Dendritic cell treated with granulocyte-macrophage colony-stimulating factor and Interleukin-4, amounts not matched to agents 40 ng/mL and 50 ng/mL, for 4 days (primary cell): ENCODE measurements around the gene TMX4.
A peak's percentile ranks its signal among the peaks of the same experiment; 100 is the strongest.
"Not testable (repeated sequence)": the region's sequence is repeated elsewhere in the genome, so short reads cannot be mapped to it uniquely, and the experiment has no call there.

Experiments
- H3K27ac Mint-ChIP-seq: one replicate; pipeline ENCODE4 v1.8.0; 2022; ENCODE audit warnings: mild to moderate bottlenecking, mixed read lengths
- H3K27me3 Mint-ChIP-seq: one replicate; pipeline ENCODE4 v1.8.0; 2022; ENCODE audit warnings: mild to moderate bottlenecking, mixed read lengths
- H3K36me3 Mint-ChIP-seq: one replicate; pipeline ENCODE4 v1.8.0; 2022; ENCODE audit warnings: low read depth, mixed read lengths
- H3K4me1 Mint-ChIP-seq: one replicate; pipeline ENCODE4 v1.8.0; 2022; ENCODE audit warnings: low read depth, mixed read lengths
- H3K4me3 Mint-ChIP-seq: one replicate; pipeline ENCODE4 v1.8.0; 2022; ENCODE audit warnings: mild to moderate bottlenecking, moderate library complexity, mixed read lengths
- H3K9me3 Mint-ChIP-seq: one replicate; pipeline ENCODE4 v1.8.0; 2022; ENCODE audit warnings: mixed read lengths
- intact Hi-C: fragments of 100-400 bp; cut with micrococcal nuclease; formaldehyde crosslinking; loops from one replicate; pipeline ENCODE4 v1.15.0; 2022

The TMX4 gene

GRCh38 chr20:8036771-8037170, 17.2 kb upstream of the TMX4 start:
- intact Hi-C loops = no loop called here

GRCh38 chr20:8033151-8033841, 13.7 kb upstream of the TMX4 start:
- Mint-ChIP-seq H3K4me1 (peaks cover 12% of the 10 kb centered on the region), H3K9me3 (no peaks in the 10 kb centered on the region), H3K36me3 (no peaks in the 10 kb centered on the region), H3K27me3 (no peaks in the 10 kb centered on the region), H3K4me3 (no peak overlapping the region), H3K27ac (no peak overlapping the region)
- intact Hi-C loops = no loop called here

More at GRCh38 chr20:8036771-8037170, 17.2 kb upstream of the TMX4 start:
- no peak overlapping the region for H3K27ac Mint-ChIP-seq
- no peak overlapping the region for H3K4me3 Mint-ChIP-seq
- H3K4me1 Mint-ChIP-seq = peaks cover 12% of the 10 kb centered on the region
- no peaks in the 10 kb centered on the region for H3K9me3 Mint-ChIP-seq
- no peaks in the 10 kb centered on the region for H3K36me3 Mint-ChIP-seq
- no peaks in the 10 kb centered on the region for H3K27me3 Mint-ChIP-seq

GRCh38 chr20:8032499-8032898, 12.9 kb upstream of the TMX4 start:
- H3K36me3 Mint-ChIP-seq = no peaks in the 10 kb centered on the region
- H3K4me1 Mint-ChIP-seq = peaks cover 12% of the 10 kb centered on the region
- H3K27me3 Mint-ChIP-seq = no peaks in the 10 kb centered on the region
- intact Hi-C loops = no loop called here
- no peak overlapping the region for H3K4me3 Mint-ChIP-seq
- H3K9me3 Mint-ChIP-seq = no peaks in the 10 kb centered on the region
- H3K27ac Mint-ChIP-seq = no peak overlapping the region

GRCh38 chr20:8031539-8031938, 12.0 kb upstream of the TMX4 start:
- H3K9me3 Mint-ChIP-seq, H3K27ac Mint-ChIP-seq, H3K4me3 Mint-ChIP-seq: not testable (repeated sequence)

GRCh38 chr20:8021541-8022269, 2.1 kb upstream of the TMX4 start:
- intact Hi-C loops = no loop called here
- Mint-ChIP-seq H3K9me3 (no peaks in the 10 kb centered on the region), H3K36me3 (peaks cover 6% of the 10 kb centered on the region), H3K27ac (no peak overlapping the region), H3K27me3 (no peaks in the 10 kb centered on the region), H3K4me1 (peaks cover 8% of the 10 kb centered on the region), H3K4me3 (no peak overlapping the region)

More at GRCh38 chr20:8031539-8031938, 12.0 kb upstream of the TMX4 start:
- H3K36me3 Mint-ChIP-seq, H3K27me3 Mint-ChIP-seq, intact Hi-C loops: not testable (repeated sequence)
- H3K4me1 Mint-ChIP-seq = peaks cover 12% of the 10 kb centered on the region

- Mint-ChIP-seq H3K4me3 (no peak overlapping the region), H3K4me1 (peaks cover 10% of the 10 kb centered on the region), H3K9me3 (no peaks in the 10 kb centered on the region), H3K27ac (peak overlapping the region; percentile 90), H3K27me3 (no peaks in the 10 kb centered on the region), H3K36me3 (peaks cover 6% of the 10 kb centered on the region)
- intact Hi-C loops = no loop called here
Observed at GRCh38 chr20:8020314-8021079, 936 bp upstream of the TMX4 start.

- peaks cover 15% of the 10 kb centered on the region for H3K4me1 Mint-ChIP-seq
- H3K27me3 Mint-ChIP-seq = no peaks in the 10 kb centered on the region
- H3K9me3 Mint-ChIP-seq = no peaks in the 10 kb centered on the region
- peaks cover 6% of the 10 kb centered on the region for H3K36me3 Mint-ChIP-seq
- intact Hi-C loops = no loop called here
- H3K27ac Mint-ChIP-seq = peak overlapping the region; percentile 90
- H3K4me3 Mint-ChIP-seq = peak overlapping the region; percentile 90
Observed at GRCh38 chr20:8019998-8020247, 362 bp upstream of the TMX4 start.

- Mint-ChIP-seq H3K4me3 (peak overlapping the region; percentile 90), H3K27ac (peak overlapping the region; percentile 90)
Observed at GRCh38 chr20:8018958-8019245, 659 bp downstream of the TMX4 start.

GRCh38 chr20:8012724-8013123, 6.8 kb downstream of the TMX4 start:
- Mint-ChIP-seq H3K4me3 (no peak overlapping the region), H3K27ac (no peak overlapping the region), H3K9me3 (no peaks in the 10 kb centered on the region), H3K27me3 (no peaks in the 10 kb centered on the region), H3K4me1 (peaks cover 23% of the 10 kb centered on the region), H3K36me3 (no peaks in the 10 kb centered on the region)
- intact Hi-C loops = no loop called here

More at GRCh38 chr20:8018958-8019245, 659 bp downstream of the TMX4 start:
- H3K9me3 Mint-ChIP-seq = no peaks in the 10 kb centered on the region
- H3K4me1 Mint-ChIP-seq = peaks cover 22% of the 10 kb centered on the region
- intact Hi-C loops = no loop called here
- peaks cover 6% of the 10 kb centered on the region for H3K36me3 Mint-ChIP-seq
- H3K27me3 Mint-ChIP-seq = no peaks in the 10 kb centered on the region

- Mint-ChIP-seq H3K9me3 (no peaks in the 10 kb centered on the region), H3K36me3 (peaks cover 25% of the 10 kb centered on the region), H3K27me3 (no peaks in the 10 kb centered on the region), H3K27ac (no peak overlapping the region), H3K4me3 (no peak overlapping the region), H3K4me1 (peaks cover 23% of the 10 kb centered on the region)
- intact Hi-C loops = no loop called here
Observed at GRCh38 chr20:8008733-8009132, 10.8 kb downstream of the TMX4 start.

- intact Hi-C loops = no loop called here
- Mint-ChIP-seq H3K27ac (no peak overlapping the region), H3K4me3 (no peak overlapping the region), H3K36me3 (peaks cover 25% of the 10 kb centered on the region), H3K27me3 (no peaks in the 10 kb centered on the region), H3K9me3 (no peaks in the 10 kb centered on the region), H3K4me1 (peaks cover 22% of the 10 kb centered on the region)
Observed at GRCh38 chr20:8007490-8007889, 12.1 kb downstream of the TMX4 start.

- intact Hi-C loops = no loop called here
- H3K36me3 Mint-ChIP-seq = peaks cover 30% of the 10 kb centered on the region
Observed at GRCh38 chr20:8005575-8006366, 13.8 kb downstream of the TMX4 start.

GRCh38 chr20:8005033-8005432, 14.5 kb downstream of the TMX4 start:
- peaks cover 28% of the 10 kb centered on the region for H3K4me1 Mint-ChIP-seq
- peaks cover 37% of the 10 kb centered on the region for H3K36me3 Mint-ChIP-seq
- H3K9me3 Mint-ChIP-seq = no peaks in the 10 kb centered on the region
- intact Hi-C loops = no loop called here
- no peak overlapping the region for H3K27ac Mint-ChIP-seq
- H3K4me3 Mint-ChIP-seq = no peak overlapping the region
- H3K27me3 Mint-ChIP-seq = no peaks in the 10 kb centered on the region

More at GRCh38 chr20:8005575-8006366, 13.8 kb downstream of the TMX4 start:
- no peaks in the 10 kb centered on the region for H3K27me3 Mint-ChIP-seq
- no peak overlapping the region for H3K4me3 Mint-ChIP-seq
- peaks cover 21% of the 10 kb centered on the region for H3K4me1 Mint-ChIP-seq
- H3K9me3 Mint-ChIP-seq = no peaks in the 10 kb centered on the region
- H3K27ac Mint-ChIP-seq = no peak overlapping the region

GRCh38 chr20:8002056-8002455, 17.5 kb downstream of the TMX4 start:
- H3K27me3 Mint-ChIP-seq = no peaks in the 10 kb centered on the region
- H3K9me3 Mint-ChIP-seq = no peaks in the 10 kb centered on the region
- intact Hi-C loops = no loop called here
- no peak overlapping the region for H3K27ac Mint-ChIP-seq
- peaks cover 33% of the 10 kb centered on the region for H3K36me3 Mint-ChIP-seq
- no peak overlapping the region for H3K4me3 Mint-ChIP-seq
- H3K4me1 Mint-ChIP-seq = peaks cover 19% of the 10 kb centered on the region
